Body of pancreas (tissue), 4 donors: ENCODE data around the gene ZFP91. TPM values are rescaled to one million over a fixed set of nuclear protein-coding genes. Genes with fewer than 3 reads are reported as not detected.

Experiments
- ATAC-seq: fragments of 150-250 bp; one replicate; pipeline ENCODE4 v1.9.1; 2016
- DNase-seq, 4 donors: peaks; one replicate each; pipeline ENCODE4 v3.0.0-alpha.2; 2019
- H3K27ac ChIP-seq, 4 donors: fragments of 200-600 bp; sonication (generic); 1 replicate in 3 of 4; 2 replicates in 1 of 4; pipeline versions ENCODE4 v1.5.1 to v1.6.1; 2016 to 2019; ENCODE audit warnings: mild to moderate bottlenecking in 1 of 4, mixed read lengths in 1 of 4, moderate library complexity in 1 of 4
- H3K27me3 ChIP-seq, 2 donors: fragments of 200-600 bp; sonication (generic); one replicate each; pipeline ENCODE4 v1.6.0; 2016; ENCODE audit warnings: mild to moderate bottlenecking in 1 of 2
- H3K36me3 ChIP-seq, 2 donors: fragments of 200-600 bp; sonication (generic); replicated peaks in 1 of 2; 2 replicates each; pipeline ENCODE4 v1.5.1; 2016; ENCODE audit warnings: low read depth in 2 of 2; ENCODE audit not compliant: insufficient read depth in 1 of 2
- H3K4me1 ChIP-seq: fragments of 200-600 bp; sonication (generic); one replicate; pipeline ENCODE4 v1.6.0; 2016
- H3K4me3 ChIP-seq, 2 donors: fragments of 200-600 bp; sonication (generic); 1 replicate in 1 of 2; 2 replicates in 1 of 2; pipeline ENCODE4 v1.5.1; 2016 to 2019
- H3K9me3 ChIP-seq, 3 donors: fragments of 200-600 bp; sonication (generic); 1 replicate in 2 of 3; 2 replicates in 1 of 3; pipeline ENCODE4 v1.5.1; 2016
- CTCF ChIP-seq, 7 experiments: fragments of 450-650 bp in 4 of 7; fragments of 200-600 bp in 3 of 7; sonication (generic) in 3 of 7; IDR thresholded peaks; one replicate each; pipeline ENCODE4 v1.5.1; 2016 to 2019; ENCODE audit warnings: antibody characterized with exemption in 7 of 7
- POLR2A ChIP-seq, 3 donors: fragments of 450-650 bp; IDR thresholded peaks; one replicate each; pipeline ENCODE4 v1.6.1; 2016; ENCODE audit warnings: antibody characterized with exemption in 3 of 3, mild to moderate bottlenecking in 2 of 3
- WGBS, 2 donors: methylation state at CpG; one replicate each; pipeline ENCODE4 v1.1.5; 2017; 5-methylcytosine and 5-hydroxymethylcytosine counted together
- intact Hi-C: fragments of 100-400 bp; cut with DNase I; formaldehyde crosslinking; loops from one replicate; pipeline ENCODE4 v1.15.1; 2023
- total RNA-seq, 2 donors: library from RNA; depleted of rRNA; stranded (reverse); fragments of >200 nt; gene quantifications; one replicate each; pipeline ENCODE4 v1.1.0, GENCODE V29; 2016

ZFP91 gene
- total RNA-seq, 2 donors from 2014 or later: 25.4 to 25.7 TPM

GRCh38 chr11:58576887-58577471 is 1.9 kb upstream of the ZFP91 start:
- no peaks in the 10 kb centered on the region for H3K27me3 ChIP-seq
- peak overlapping the region in 1 of 2 donors; percentile 71 for H3K4me3 ChIP-seq
- H3K36me3 ChIP-seq: no peaks in the 10 kb centered on the region
- H3K4me1 ChIP-seq: peaks cover 58% of the 10 kb centered on the region
- H3K27ac ChIP-seq: peak overlapping the region; percentile 98 to 100 (median 100)
- intact Hi-C loops: no loop called here
- 26 to 28% methylated on average over 4 of the region's 4 CpGs for whole genome bisulfite sequencing, 2 donors
- H3K9me3 ChIP-seq: no peaks in the 10 kb centered on the region
- ATAC-seq (no peak), DNase-seq (no peak)
- TF ChIP-seq CTCF (IDR thresholded peaks at IDR 0.05) (peak in 4 of 7 experiments; percentile 34 to 46 (median 40)), POLR2A (IDR thresholded peaks at IDR 0.05) (no peak)

DNA sequence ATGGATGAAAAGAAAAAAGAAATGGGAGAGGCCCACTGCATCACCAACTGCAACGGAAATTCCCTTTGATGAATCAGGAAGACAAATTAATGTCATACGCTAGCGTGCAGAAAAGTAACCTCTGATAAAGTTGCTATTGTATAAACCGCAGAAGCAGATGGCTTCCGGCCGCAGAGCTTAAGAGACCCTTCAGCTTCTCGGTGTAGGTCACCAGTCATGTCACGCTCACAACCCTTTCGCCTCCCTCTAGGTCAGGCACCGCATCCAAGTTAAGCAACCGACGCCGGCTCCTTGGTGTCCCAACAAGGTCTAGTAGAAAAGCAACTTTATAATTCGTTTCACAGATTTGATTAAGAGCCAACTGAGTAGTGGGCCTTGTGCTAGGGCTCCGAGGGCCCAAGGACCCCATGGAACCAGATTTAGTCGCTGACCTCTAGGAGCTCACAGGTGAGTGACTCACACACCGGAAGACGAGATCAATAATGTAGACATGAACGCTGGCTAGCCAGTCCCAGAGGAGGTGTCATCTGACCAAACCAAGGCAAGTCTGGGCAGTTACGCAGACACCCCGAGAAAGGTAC is 1.2 kb upstream of the ZFP91 start:
- H3K27me3 ChIP-seq: no peaks in the 10 kb centered on the region
- H3K4me3 ChIP-seq: peak overlapping the region; percentile 11 to 71
- H3K36me3 ChIP-seq: no peaks in the 10 kb centered on the region
- ATAC-seq (no peak), DNase-seq (peak in 2 of 4 donors; percentile 54 to 63)
- H3K4me1 ChIP-seq: peaks cover 64% of the 10 kb centered on the region
- 0% methylated on average over 16 to 21 of the region's 21 CpGs for WGBS, 2 donors
- TF ChIP-seq CTCF (IDR thresholded peaks at IDR 0.05): no peak
- peak; percentile 55 to 83 (median 74) for TF ChIP-seq POLR2A (IDR thresholded peaks at IDR 0.05)
- intact Hi-C loops: no loop called here
- H3K9me3 ChIP-seq: no peaks in the 10 kb centered on the region
- H3K27ac ChIP-seq: peak overlapping the region; percentile 98 to 100 (median 100)

- TF ChIP-seq POLR2A (IDR thresholded peaks at IDR 0.05) (no peak), CTCF (IDR thresholded peaks at IDR 0.05) (no peak)
- ATAC-seq (peak; percentile 76), DNase-seq (peak; percentile 95 to 97 (median 96))
- peak overlapping the region; percentile 98 to 100 (median 100) for H3K27ac ChIP-seq
- no peaks in the 10 kb centered on the region for H3K9me3 ChIP-seq
- peak overlapping the region; percentile 71 to 76 for H3K4me3 ChIP-seq
- no peaks in the 10 kb centered on the region for H3K36me3 ChIP-seq
- H3K27me3 ChIP-seq: no peaks in the 10 kb centered on the region
- H3K4me1 ChIP-seq: peaks cover 61% of the 10 kb centered on the region
- intact Hi-C loops: no loop called here
- 0% methylated on average over 33 of the region's 33 CpGs for WGBS, 2 donors
These were observed 678 bp upstream of the ZFP91 start for GRCh38 chr11:58578136-58578634.

DNA sequence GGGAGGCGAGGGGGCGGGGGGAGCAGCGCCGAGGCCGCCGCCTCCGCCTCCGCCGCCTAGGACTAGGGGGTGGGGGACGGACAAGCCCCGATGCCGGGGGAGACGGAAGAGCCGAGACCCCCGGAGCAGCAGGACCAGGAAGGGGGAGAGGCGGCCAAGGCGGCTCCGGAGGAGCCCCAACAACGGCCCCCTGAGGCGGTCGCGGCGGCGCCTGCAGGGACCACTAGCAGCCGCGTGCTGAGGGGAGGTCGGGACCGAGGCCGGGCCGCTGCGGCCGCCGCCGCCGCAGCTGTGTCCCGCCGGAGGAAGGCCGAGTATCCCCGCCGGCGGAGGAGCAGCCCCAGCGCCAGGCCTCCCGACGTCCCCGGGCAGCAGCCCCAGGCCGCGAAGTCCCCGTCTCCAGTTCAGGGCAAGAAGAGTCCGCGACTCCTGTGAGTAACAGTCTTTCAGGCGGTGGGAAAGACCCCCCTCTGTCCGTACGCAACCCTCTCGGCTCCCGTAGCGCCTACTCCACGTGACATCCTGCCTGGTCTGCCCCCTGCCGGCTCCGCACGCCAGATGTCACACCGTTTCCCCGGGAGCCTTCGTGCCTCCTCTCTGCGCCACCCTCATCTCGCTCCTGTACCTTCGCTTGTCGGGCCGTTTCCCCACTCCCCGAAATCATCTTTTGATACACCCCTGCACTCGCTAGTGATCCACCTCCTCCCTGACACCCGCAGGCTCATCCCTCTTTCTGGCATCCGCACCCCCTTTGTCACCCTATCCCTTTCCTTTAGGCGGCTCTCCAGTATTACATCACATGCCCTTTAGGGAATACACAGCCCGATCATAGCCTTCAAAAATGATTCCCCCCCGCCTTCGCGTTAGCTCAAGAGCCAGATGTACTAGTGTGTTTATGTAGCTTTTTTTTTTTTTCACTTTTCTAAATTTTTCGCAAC is 598 bp downstream of the ZFP91 start:
- 0% methylated on average over 28 to 78 of the region's 78 CpGs for WGBS, 2 donors
- ATAC-seq (peak; percentile 61), DNase-seq (peak; percentile 91 to 95 (median 92))
- H3K4me3 ChIP-seq: peak overlapping the region; percentile 86 to 98
- intact Hi-C loops: no loop called here
- no peaks in the 10 kb centered on the region for H3K9me3 ChIP-seq
- H3K4me1 ChIP-seq: peaks cover 52% of the 10 kb centered on the region
- TF ChIP-seq CTCF (IDR thresholded peaks at IDR 0.05): peak; percentile 50 to 99 (median 89)
- TF ChIP-seq POLR2A (IDR thresholded peaks at IDR 0.05): peak; percentile 57 to 94 (median 91)
- H3K36me3 ChIP-seq: no peaks in the 10 kb centered on the region
- peak overlapping the region; percentile 98 to 100 (median 100) for H3K27ac ChIP-seq
- H3K27me3 ChIP-seq: no peaks in the 10 kb centered on the region
